K562 (cell line): ENCODE results near the gene PDE5A. TPM values are rescaled to one million over a fixed set of nuclear protein-coding genes. Genes with fewer than 3 reads are reported as not detected.

Experiments used
- ATAC-seq: fragments of 200-7000 bp; cut with Tn5 transposase; 3 replicates; pipeline ENCODE4 v1.9.1; 2020; ENCODE audit warnings: moderate library complexity
- BruUV-seq: library from RNA; stranded (reverse); fragments of 400-500 nt; replicated peaks from 2 replicates; lab custom pipeline; 2021; lab: Mats Ljungman, UMichigan
- CTCF ChIA-PET: fragments of 300-600 bp; formaldehyde crosslinking; extraction: SDS; loops from one replicate; lab custom pipeline; 2021; ENCODE audit warnings: low intra/inter-chr PET ratio; lab: Yijun Ruan, JAX
- POLR2A ChIA-PET: fragments of 300-600, 350-650 bp; sonication (Branson Sonifier 250); formaldehyde crosslinking; extraction: SDS; loops from one replicate; lab custom pipeline; 2021; ENCODE audit warnings: antibody characterized with exemption, inconsistent platforms; lab: Yijun Ruan, JAX
- DNase-seq, 4 experiments: peaks; one replicate each; pipeline versions ENCODE4 v3.0.0 to v3.0.0-alpha.2; 2011 to 2018; ENCODE audit warnings: low spot score in 3 of 4, mixed read lengths in 3 of 4; ENCODE audit errors: extremely low read depth in 1 of 4
- FAIRE-seq: peaks from 2 replicates; lab custom pipeline; 2011; peaks lifted over from hg19 to GRCh38; lab: Jason Lieb, UNC
- H2AFZ ChIP-seq: 2 replicates; pipeline ENCODE4 v1.6.0; 2011; ENCODE audit warnings: low read depth, low read length, control low read depth, inconsistent platforms
- H3K27ac ChIP-seq: fragments of 200-600 bp; 3 replicates; pipeline ENCODE4 v1.8.0; 2011; ENCODE audit warnings: low read depth, mild to moderate bottlenecking, control low read depth, inconsistent platforms, low read length, moderate library complexity, mixed read lengths; ENCODE audit errors: extremely low read depth
- H3K27me3 ChIP-seq, 2 experiments: fragments of 300-600 bp in 1 of 2; 2 replicates in 1 of 2; 3 replicates in 1 of 2; pipeline versions ENCODE4 v1.6.0 to v1.8.0; 2011; ENCODE audit warnings: inconsistent platforms in 2 of 2, low read length in 2 of 2, mild to moderate bottlenecking in 1 of 2, mixed read lengths in 1 of 2, moderate library complexity in 1 of 2; ENCODE audit not compliant: control insufficient read depth in 2 of 2, insufficient read depth in 2 of 2
- H3K36me3 ChIP-seq: fragments of 300-600 bp; 3 replicates; pipeline ENCODE4 v1.8.0; 2011; ENCODE audit warnings: mild to moderate bottlenecking, low read length, inconsistent platforms; ENCODE audit not compliant: control insufficient read depth, insufficient read depth
- H3K4me1 ChIP-seq, 2 experiments: fragments of 200-600 bp in 1 of 2; replicated peaks in 1 of 2; 2 replicates in 1 of 2; 3 replicates in 1 of 2; pipeline versions ENCODE4 v1.5.1 to v1.8.0; 2011; ENCODE audit warnings: inconsistent platforms in 2 of 2, low read length in 2 of 2, mild to moderate bottlenecking in 1 of 2, mixed read lengths in 1 of 2, moderate library complexity in 1 of 2; ENCODE audit not compliant: control insufficient read depth in 2 of 2, insufficient read depth in 2 of 2
- H3K4me2 ChIP-seq: 2 replicates; pipeline ENCODE4 v1.6.1; 2011; ENCODE audit warnings: low read length, control low read depth, inconsistent platforms, mixed read lengths; ENCODE audit not compliant: insufficient read depth
- H3K4me3 ChIP-seq: fragments of 200-600 bp; sonication (generic), shearing (Covaris generic); 2 replicates; pipeline ENCODE4 v1.5.1; 2016; ENCODE audit warnings: control low read depth, inconsistent platforms
- H3K79me2 ChIP-seq: fragments of 200-600 bp; 3 replicates; pipeline ENCODE4 v1.8.0; 2011; ENCODE audit warnings: low read length, inconsistent platforms; ENCODE audit not compliant: control insufficient read depth, insufficient read depth
- H3K9ac ChIP-seq, 2 experiments: 2 replicates each; pipeline versions ENCODE4 v1.6.0 to v1.6.1; 2011; ENCODE audit warnings: low read depth in 2 of 2, low read length in 2 of 2, control low read depth in 1 of 2, inconsistent platforms in 1 of 2, mild to moderate bottlenecking in 1 of 2, mixed read lengths in 1 of 2; ENCODE audit not compliant: insufficient read depth in 1 of 2
- H3K9me1 ChIP-seq: one replicate; pipeline ENCODE4 v1.6.0; 2011; ENCODE audit warnings: inconsistent platforms, mild to moderate bottlenecking, low read length, moderate library complexity; ENCODE audit not compliant: control insufficient read depth, insufficient read depth
- H3K9me3 ChIP-seq: replicated peaks from 2 replicates; pipeline ENCODE4 v1.5.1; 2011; ENCODE audit warnings: low read depth, low read length, inconsistent platforms; ENCODE audit not compliant: control insufficient read depth, insufficient read depth
- H4K20me1 ChIP-seq: replicated peaks from 2 replicates; pipeline ENCODE4 v1.6.1; 2011; ENCODE audit warnings: low read length, inconsistent platforms, mixed read lengths; ENCODE audit not compliant: control insufficient read depth, insufficient read depth
- HMGXB4 ChIP-seq: sonication (generic); formaldehyde crosslinking; IDR thresholded peaks from 2 replicates; pipeline ENCODE4 v1.8.1; 2023; ENCODE audit warnings: mild to moderate bottlenecking, missing genetic modification reagents
- KLF13 ChIP-seq: fragments of 450-650 bp; IDR thresholded peaks from 2 replicates; pipeline ENCODE4 v1.6.1; 2016; ENCODE audit warnings: missing genetic modification characterization, low read depth, mild to moderate bottlenecking, missing compliant biosample characterization, moderate library complexity, borderline replicate concordance
- MEF2A ChIP-seq: IDR thresholded peaks from 2 replicates; pipeline ENCODE4 v1.6.1; 2011; ENCODE audit warnings: low read depth, mild to moderate bottlenecking, low read length, moderate library complexity; ENCODE audit not compliant: control insufficient read depth
- NBN ChIP-seq: fragments of 450-650 bp; IDR thresholded peaks from 2 replicates; pipeline ENCODE4 v1.6.1; 2016; ENCODE audit warnings: low read depth, mild to moderate bottlenecking
- POU5F1 ChIP-seq: fragments of 150-350 bp; IDR thresholded peaks from 2 replicates; pipeline ENCODE4 v1.6.1; 2014; ENCODE audit warnings: borderline replicate concordance, low read length, low read depth, mild to moderate bottlenecking; ENCODE audit not compliant: partially characterized antibody
- SMAD3 ChIP-seq: fragments of 450-650 bp; formaldehyde crosslinking; conservative IDR thresholded peaks from 2 replicates; pipeline ENCODE4 v1.4.0; 2020; ENCODE audit warnings: mild to moderate bottlenecking
- SPI1 ChIP-seq: IDR thresholded peaks from 2 replicates; pipeline ENCODE4 v1.6.1; 2011; ENCODE audit warnings: low read depth, low read length, control low read depth, borderline replicate concordance
- TBL1XR1 ChIP-seq, 2 experiments: IDR thresholded peaks; 2 replicates each; pipeline ENCODE4 v1.6.1; 2012; ENCODE audit warnings: improper control_type of control experiment in 2 of 2, low read length in 2 of 2, mild to moderate bottlenecking in 1 of 2
- ZNF398 ChIP-seq: fragments of 250-450 bp; sonication (Bioruptor Pico); IDR thresholded peaks from 2 replicates; pipeline ENCODE4 v1.8.0; 2021; ENCODE audit warnings: moderate library complexity, mild to moderate bottlenecking, inconsistent platforms
- ZNF407 ChIP-seq: fragments of 450-650 bp; IDR thresholded peaks from 2 replicates; pipeline ENCODE4 v1.6.1; 2016; ENCODE audit warnings: low read depth
- WGBS: fragments of 100-300 bp; shearing (Covaris generic); methylation state at CpG from one replicate; pipeline ENCODE4 v1.1.6; 2016; ENCODE audit warnings: low coverage, mixed read lengths; ENCODE audit not compliant: insufficient coverage; ENCODE audit errors: missing lambda C conversion rate; 5-methylcytosine and 5-hydroxymethylcytosine counted together
- in situ Hi-C: fragments of 300-500 bp; cut with MboI; formaldehyde crosslinking; loops from 4 replicates; pipeline ENCODE4 v1.15.0; 2018; ENCODE audit warnings: inconsistent platforms, mixed read lengths
- intact Hi-C: fragments of 100-400 bp; cut with micrococcal nuclease; formaldehyde crosslinking; loops from 2 replicates; pipeline ENCODE4 v1.14.2; 2022
- polyA plus RNA-seq, 8 experiments: library from polyadenylated mRNA; depleted of rRNA in 4 of 8; stranded (reverse) in 5 of 8; unstranded in 3 of 8; fragments of >200 nt; fragmentation: Nextera tagmentation in 2 of 8; fragmentation: Illumina TruSeq in 1 of 8; extraction: Ambion mirVana in 2 of 8; extraction: Trizol in 1 of 8; gene quantifications; 2 replicates each; pipeline versions ENCODE4 v1.2.1 to v1.2.3, GENCODE V29; 2011 to 2014; ENCODE audit warnings: inconsistent platforms in 1 of 8, missing spikeins in 1 of 8
- total RNA-seq, 7 experiments: library from RNA; depleted of rRNA in 6 of 7; stranded (reverse); fragments of >200 nt in 6 of 7; fragmentation: Illumina TruSeq in 2 of 7; extraction: Trizol in 2 of 7; gene quantifications; 2 replicates each; pipeline versions ENCODE4 v1.2.1 to v1.2.3, GENCODE V29; 2011 to 2021; ENCODE audit warnings: low replicate concordance in 1 of 7

The PDE5A gene
- total and polyA plus RNA-seq, 9 of the 15 experiments (the other 6 are each of a cell fraction or from before 2014, with no cell fraction given): 0.07 to 1.9 (median 0.29) TPM

- Histone ChIP-seq H3K4me1 (0 out of 5 replicates have a peak, but pooled peaks cover 0 to 3% of the 10 kb centered on the region in 2 experiments), H3K27me3 (no peaks in the 10 kb centered on the region), H3K9me1 (no peaks in the 10 kb centered on the region), H2AFZ (no peak overlapping the region), H3K79me2 (no peaks in the 10 kb centered on the region), H4K20me1 (no peaks in the 10 kb centered on the region), H3K4me2 (no peak overlapping the region), H3K4me3 (no peak overlapping the region), H3K27ac (no peak overlapping the region), H3K9me3 (no peaks in the 10 kb centered on the region), H3K36me3 (no peaks in the 10 kb centered on the region), H3K9ac (no peak overlapping the region)
- no peak for DNase-seq
- in situ Hi-C loops (no loop called here), intact Hi-C loops (no loop called here)
- 0% methylated on average over 1 of the region's 1 CpG for WGBS
- ChIA-PET POLR2A (no interaction called here), CTCF (no interaction called here)
- FAIRE-seq: no peak
- BruUV-seq: no TSS peak
- ATAC-seq: no peak
- TF ChIP-seq HMGXB4 (CRISPR knock-in tag) (no peak), TBL1XR1 (IDR thresholded peaks at IDR 0.05; ENCODE audit: low read length in 2 of 2) (no peak), ZNF407 (no peak), NBN (no peak), POU5F1 (no peak), SMAD3 (CRISPR knock-in tag) (no peak), KLF13 (no peak), ZNF398 (CRISPR knock-in tag) (no peak), SPI1 (no peak), MEF2A (no peak)
Measured at GRCh38 chr4:119540249-119540648, 88.4 kb downstream of the PDE5A start.
